Activated naive CD4-positive, alpha-beta T cell treated with Interleukin-2 at 50 U/mL for 16 hours (primary cell): ENCODE results near the gene ITPK1.

Source experiments
- DNase-seq: peaks from one replicate; pipeline ENCODE4 v3.0.0-alpha.2; 2020

Gene ITPK1

DNA sequence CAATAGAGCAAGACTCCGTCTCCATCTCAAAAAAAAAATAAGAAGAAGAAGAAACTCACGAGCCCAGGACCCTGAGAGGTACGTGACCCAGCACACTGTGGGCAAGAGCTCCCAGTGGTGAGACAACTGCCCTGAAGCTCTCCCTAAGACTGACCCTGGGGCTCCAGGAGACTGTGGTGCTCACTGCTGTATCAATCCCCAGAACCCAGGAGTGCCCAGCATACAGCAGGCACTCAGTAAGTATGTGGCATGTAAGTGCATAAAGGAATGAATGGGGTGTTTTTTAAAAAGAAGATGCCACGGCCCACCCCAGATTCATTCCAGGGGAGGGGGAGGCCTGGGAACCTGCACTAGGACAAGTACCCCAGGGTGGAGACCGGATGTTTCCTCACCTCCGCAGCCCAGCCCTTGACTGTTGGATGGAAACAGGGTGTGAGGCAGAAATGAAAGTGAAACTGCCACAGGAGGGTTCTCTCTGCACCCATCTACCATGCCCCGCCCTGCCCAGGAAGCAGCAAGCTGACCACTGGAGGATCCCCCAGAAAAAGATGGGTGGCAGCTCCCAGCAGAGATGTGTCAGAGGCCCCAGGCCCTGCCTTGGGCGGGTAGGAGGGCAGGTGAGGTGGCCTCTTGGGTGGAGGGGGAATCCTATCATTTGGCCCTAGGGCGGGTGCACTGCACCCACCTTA lies 12.2 kb downstream of the ITPK1 start:
- DNase-seq = peak; percentile 60

DNA sequence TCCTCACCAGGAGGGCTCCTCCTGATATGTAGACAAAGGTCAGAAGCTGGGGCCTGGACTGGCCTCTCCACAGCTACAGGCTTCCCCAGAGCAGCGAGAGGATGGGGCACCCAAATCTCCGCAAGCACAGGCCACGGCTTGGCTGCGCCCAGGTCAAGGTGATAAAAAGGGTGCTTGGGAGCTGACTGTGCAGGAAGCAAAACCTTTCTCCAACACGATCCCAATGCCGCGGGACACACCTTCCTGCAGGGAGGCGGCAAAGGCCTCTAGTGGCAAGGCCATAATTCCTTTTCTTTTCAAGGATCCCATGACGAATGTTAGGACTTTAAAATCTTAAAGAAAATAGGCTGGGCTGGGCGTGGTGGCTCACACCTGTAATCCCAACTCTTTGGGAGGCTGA lies 13.6 kb downstream of the ITPK1 start:
- no peak for DNase-seq

DNA sequence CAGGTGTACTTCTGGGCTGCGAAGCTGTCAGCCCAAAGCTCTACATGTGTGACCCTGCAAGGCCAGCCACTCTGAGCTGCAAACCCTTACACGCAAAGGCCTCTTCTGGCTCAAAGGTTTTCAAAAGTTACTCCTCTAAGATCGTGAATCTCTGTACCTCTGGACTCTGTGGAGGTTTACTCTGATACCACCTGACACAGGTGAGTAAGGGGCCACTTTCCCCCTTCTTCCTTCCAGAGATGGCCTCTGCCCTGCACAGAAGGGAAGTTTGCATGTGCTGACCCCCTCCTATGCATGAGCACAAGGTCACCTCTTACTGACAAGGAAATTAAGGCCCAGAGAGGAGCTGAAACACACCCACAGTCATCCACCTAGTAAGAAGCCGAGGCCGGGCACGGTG lies 14.5 kb downstream of the ITPK1 start:
- no peak for DNase-seq

DNA sequence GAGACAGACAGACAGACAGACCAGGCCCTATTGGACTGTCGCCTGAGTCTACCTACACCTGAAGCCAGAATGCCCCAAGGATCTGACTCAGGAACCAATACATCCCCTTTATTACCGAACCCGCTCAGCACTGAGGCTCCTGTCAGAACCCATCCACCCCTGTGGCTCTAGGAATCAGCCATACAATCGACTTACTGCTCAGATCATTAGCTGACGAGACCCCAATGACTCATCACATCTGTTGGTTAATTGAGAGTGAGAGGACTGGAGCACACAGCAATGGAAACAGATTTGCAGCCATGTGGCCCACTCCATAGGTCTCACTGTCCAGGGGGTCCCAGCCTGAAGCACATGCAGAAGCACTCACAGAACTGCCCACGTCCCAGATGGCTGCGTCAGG lies 15.2 kb downstream of the ITPK1 start:
- no peak for DNase-seq

DNA sequence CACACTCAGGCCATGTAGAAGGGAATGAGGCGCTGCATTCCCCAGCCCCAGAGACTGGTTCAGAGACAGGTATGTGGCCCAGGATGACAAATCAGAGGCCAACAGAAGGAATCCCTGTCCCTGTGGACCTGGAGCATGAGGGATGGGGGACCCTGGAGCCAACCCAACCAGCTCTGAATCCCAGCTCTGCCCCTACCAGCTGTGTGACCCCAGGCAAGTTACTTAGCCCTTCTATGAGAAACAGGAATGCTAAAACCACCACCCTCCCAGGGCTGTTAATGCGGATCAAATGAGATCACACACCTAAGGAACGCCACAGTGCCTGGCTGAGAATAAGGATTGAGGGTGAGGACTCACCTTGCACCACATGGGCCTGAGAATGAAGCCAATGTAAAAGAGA lies 15.6 kb downstream of the ITPK1 start:
- no peak for DNase-seq

DNA sequence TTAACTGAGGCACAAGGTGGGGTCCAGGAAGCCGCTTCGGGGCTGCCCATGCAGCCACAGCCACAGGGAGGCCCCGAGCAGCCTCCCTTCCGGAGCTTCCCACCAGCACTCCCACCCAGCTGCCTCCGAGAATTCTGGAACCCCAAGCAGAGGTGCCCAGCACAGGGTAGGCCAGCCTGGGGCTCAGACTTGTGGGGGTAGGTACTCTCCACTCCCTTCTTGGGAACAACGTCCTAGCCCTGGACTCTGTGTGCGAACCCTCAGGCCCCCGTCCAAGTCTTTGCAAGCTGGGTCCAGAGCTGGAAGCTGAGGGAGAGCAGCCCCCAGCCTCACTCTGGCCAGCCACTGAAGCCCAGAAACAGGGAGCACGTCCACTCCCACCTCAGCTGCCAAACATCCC lies 16.1 kb downstream of the ITPK1 start:
- DNase-seq = no peak

DNA sequence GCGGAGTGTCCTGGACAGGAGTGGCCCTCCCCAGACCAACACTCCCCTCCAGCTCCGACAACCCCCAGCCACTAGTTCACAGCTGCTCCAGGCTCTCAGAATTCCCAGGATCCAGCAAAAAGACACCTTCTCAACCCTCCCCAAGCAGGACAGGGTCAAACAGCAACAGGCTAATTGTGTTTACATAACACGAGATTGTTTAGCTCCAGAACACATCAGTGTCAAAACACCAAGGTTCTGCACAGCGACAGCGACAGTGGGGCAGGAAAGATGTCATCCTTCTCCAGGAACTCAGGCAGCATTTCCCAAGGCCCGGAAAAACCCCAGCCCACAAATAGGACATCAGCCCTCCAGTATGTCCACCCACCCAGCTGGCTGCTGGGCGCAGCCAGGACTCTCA lies 16.5 kb downstream of the ITPK1 start:
- no peak for DNase-seq

DNA sequence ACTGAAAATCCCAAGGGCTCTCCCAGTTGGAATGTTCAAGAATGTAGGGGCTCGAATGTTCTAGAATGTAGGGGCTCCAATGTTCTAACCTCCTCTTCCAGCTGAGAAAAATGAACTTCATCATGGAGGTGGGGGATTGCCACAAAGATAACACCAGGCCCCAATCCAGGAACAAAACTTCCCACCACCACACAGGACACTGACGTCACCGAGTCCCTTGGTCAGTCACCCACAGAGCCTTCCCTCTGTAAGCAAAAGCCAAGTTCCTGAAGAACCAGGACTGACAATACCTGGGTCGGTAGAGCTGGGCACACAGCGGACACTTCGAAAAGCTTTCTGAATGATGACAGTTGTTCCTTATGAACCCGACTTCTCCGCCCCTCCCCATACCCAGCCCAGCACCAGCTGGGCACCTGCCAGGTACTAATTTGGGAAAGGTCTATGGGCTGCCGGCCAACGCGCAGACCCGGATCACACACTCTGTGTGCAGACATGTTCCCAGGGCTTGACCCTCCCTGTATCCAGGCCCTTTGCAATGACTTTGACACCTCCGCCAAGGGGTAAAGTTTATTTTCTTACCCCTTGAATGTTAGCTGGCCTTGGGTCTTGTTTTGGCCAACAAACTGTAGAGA lies 18.9 kb downstream of the ITPK1 start:
- no peak for DNase-seq

DNA sequence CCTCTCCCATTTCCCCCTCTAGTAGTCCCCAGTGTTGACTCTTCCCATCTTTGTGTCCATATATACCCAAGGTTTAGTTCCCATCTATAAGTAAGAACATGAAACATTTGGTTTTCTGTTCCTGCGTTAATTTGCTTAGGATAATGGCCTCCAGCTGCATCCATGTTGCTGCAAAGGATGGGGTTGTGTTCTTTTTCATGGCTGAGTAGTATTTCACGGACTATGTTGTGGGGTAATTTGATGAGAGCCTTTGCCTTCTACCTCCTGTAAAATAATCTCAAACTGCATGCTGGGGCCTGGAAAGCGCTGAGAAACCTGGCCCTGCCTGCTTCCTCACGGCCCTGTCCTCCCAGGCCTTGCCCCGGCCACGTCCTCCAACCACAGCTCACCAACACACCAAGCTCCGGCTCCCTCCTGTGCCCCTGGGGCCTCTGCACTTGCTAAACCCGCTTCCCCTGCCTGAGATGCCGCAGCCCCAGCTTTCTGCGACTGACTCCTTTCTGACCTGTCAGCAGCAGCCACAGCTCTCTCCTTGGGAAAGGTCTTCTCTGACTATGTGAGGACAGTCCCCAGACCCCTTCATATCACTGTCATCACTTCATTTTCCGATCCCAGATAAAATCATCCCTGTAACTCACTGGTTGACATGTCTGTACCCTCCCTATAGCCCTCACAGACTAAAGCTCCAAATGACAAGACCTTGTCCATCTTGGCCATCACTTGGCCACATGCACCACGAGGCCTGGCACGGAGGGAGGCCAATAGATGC lies 19.8 kb downstream of the ITPK1 start:
- DNase-seq = no peak

DNA sequence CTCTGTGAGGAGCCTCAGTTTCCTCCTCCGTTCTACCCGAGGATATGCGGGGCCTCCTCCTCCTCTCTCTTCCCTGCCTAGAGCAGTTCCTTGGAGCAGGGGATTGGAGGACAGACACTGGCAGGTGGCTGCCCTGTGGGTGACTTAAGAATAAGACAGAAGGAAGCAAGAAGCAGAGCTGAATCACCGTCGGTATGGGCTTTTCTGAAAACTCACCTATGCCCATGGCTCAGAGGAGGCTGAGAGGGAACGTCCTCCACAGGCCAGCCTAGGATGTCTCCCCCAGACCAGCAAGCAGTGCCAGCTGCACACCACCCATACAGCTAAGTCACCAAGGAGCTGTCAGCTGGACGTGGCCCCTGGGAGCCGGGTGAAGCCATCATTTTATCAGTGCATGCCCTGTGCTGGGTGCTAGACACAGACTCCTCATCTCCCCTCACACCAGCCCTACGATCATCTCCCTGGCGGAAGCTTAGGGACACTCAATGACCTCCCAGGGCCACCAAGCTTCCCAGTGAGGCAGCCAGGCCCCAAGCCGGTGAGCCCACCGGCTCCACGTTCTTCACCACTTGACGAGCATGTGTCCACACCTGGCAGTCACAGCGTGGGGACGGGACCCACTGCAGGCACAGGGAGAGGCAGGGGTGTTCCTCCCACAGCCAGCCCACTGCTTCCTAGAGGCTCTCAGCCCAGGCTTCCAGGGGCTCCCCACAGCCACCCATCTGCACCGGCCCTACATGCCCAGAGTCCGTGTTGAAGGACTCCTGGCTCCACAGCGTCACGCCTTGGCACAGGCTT lies 21.4 kb downstream of the ITPK1 start:
- no peak for DNase-seq

DNA sequence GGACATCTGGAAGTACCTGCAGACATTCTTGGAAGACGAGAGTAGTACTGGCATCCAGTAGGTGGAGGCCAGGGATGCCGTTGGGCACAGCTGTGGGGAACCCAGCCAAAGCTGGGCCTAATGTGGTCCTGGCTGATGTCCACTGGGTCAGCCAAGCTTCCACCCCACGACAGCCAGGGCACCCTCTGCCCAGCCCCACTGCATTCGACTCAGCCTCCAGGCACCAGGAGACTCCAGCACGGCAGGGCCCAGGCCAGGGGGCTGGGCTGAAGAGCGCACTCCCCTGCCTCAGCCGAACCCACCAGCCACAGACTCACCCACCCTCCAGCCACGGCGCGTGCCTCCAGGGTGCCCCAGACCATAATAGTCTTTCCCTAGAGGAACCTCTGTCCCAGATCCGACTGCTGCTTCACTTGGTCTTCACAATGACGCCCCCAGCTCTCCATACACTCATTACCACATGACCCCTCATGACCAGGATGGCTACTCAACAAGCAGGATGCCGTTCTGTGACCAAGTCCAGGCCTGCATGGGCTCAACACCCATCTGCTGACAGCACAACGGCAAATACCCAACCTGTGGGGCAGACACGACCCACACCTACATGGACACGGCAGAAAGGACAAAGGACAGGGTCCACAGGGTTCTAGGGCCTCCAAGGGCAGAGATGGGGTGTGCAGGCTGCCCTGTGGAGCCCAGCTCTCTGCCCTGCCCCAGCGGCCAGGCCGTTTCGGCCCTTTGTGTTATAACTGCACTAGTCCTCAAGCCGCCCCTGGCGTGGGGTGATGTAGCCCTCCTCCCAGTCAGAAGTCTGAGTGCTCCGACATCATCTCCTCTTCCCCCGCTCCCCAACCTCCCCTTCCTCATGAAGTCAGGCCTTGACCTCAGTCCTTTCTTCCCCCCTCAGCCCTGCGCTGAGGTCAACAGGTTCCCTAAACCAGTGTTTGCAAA lies 22.8 kb downstream of the ITPK1 start:
- DNase-seq = no peak

DNA sequence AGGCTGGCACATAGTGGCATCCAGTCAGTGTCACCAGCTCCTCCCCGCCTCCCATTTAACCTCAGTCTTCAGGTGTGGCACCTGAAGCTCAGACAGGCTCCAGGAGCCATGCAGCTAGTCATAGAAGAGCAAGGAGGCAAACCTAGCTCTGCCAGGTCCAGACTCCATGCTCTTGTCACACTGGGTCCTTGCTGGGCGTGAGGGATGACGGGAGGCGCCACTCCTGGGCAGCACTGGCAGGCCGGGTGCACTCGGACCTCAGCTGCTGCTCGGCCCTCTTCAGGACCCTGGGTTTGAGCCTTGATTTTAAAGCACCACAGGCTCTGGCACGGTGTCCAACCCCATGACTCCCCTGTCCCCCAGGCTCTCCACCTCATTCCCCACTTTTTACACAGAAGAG lies 24.1 kb downstream of the ITPK1 start:
- no peak for DNase-seq

DNA sequence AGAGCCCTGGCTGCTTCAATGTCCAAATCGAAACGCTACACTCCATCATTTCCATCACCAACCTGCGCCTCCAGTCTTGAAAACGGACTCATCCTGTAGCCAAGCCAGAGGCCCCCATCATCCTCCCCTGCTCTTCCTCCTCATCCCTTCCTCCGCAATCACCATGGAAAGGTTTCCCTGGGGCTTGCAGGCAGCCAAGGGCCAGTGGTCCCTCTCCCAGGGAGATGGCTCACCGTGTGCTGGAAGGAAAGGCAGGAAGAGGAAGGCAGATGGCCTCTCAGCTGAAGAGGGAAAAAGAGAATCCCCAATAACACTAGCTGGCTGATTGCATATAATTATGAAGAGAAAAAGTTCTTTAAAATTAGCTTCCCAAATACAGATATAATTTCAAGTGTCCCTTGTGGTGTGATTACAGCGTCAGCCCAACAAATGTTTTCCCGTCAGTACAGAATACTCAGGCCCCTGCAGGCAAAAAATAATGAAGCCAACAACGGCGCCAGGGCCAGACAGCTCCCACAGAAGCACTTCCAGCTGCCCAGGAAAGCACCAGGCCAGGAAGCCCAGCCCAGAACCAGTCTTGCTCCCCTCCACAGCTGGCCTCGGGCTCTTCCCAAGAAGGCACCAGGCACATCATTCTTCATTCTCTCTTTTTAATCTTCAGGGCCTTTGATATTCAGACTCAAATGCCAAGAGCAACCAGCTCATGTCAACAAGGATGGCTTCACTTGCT lies 24.7 kb downstream of the ITPK1 start:
- no peak for DNase-seq

DNA sequence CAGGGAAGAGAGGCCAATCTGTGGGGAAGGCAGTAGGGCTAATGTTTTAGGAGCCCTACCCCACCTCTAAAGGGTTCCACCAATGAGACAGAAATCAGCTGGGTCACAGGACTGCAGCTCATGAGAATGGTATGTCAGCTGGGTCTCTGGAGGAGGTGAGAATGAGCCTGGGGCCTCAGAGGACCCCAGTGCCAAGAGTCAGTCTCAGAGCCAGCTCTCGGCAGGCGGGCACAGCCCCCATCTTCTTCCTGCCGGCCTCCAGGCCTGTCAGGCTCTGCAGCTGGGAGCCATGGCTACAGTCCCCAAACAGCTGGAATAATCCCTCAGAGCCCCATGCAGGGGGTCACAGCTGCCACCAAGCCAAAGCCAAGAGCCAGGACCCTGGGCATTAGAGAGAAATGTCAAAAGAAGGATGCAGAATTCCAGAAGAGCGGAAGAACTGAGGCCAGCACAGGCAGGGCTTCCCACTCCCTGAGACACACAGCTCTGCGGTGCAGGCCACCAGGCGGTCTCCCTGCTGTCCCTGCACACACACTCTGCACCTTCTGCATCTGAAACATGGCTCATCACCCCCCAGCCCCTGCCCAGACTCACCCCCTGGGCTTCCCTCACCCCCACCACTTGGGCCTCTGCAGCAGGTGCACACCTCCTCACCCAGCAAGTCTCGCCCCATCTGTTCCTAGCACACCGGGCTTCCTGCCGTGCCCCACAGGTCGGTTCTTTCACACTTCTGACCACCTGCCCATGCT lies 26.0 kb downstream of the ITPK1 start:
- DNase-seq = no peak

DNA sequence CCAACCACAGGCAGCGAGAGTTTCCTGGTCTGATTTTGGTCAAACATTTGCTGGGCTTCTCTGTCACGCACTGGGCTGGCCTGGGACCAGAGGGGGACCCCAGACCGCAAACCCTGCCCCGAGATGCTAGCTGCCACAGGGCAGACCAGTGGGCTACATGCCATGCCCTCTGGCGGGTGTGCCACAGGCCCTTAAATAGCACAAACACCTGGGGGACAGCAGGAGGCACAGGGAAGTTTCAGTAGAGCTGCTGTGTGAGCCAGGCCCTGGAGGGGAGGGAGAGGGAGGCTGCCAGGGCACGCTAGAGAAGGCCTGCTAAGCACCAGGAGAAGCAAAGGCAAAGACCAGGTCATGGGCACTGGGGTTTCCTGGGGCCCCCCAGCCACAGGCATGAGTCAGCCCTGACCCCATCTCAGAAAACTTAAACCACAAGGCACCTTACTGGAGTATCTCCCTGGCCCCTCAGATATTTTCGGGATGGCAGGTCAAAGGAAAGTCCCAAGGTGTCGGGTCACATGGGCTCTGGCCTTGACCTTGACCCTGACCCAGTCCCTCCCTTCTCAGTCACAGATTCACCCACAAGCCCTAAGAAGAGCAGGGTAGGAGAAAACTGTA lies 29.2 kb downstream of the ITPK1 start:
- DNase-seq = no peak

DNA sequence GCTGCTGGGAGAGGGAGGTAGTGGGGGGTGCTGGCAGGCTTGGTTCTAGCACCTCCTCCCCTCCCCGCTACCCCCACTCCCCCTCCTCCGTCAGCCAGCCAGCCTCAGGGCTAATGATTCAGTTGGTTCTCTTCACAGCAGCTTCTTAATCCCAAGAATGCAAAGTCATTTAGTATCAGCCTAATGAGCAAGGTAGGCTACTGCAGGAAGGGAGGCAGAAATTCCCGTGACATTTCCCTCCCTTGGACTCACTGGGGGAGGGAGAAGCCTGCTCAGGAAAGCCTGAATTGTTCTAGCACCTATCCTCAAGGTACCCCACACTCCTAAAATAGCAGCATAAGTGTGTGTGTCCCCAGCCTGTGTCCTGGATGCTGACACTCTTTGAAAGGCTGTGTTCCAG lies 29.8 kb downstream of the ITPK1 start:
- DNase-seq = no peak

DNA sequence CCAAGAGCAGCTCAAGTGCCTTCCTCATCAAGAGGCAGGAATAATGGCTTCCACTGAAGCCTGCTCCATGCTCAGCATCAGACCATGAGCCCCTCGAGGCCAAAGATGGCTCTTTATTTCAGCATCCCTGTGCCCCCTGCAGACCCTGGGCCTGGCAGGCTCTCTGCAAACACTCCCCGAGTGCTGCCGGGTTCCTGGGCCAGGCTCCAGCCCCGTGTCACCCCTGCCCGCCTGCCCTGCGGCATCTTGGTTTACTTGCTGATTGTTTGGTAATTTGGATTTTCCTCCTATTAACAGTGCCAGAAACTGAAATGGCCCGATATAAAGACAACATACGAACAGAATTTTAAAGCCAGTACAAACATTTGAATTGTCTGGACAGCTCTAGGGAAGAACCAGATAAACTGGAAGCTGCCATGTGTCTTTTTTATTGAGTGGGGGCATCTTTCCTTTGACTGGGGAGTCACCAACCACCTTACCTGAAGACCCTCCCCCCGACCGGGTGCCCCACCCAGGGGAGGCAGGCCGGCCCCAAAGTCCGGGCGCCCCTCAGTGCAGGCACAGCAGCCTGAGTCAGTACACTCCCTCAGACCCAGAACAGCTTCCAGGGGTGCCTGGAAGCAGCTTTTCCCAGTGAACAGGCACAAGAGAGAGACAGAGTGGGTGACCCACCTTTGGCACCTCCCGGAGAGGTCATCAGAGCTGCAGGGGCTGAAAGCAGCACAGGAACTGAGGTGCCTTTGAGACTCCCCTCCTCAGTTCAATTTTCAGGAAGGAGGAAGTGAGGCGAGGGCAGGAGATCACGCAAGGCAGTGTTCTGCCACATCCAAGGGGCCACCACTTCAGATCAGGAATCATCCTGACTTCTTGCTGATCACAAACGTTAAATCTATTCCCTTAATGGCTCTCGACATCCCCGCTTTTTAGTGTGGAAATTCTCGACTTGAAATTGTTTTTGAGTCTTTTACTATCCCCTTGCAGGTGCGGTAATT lies 30.6 kb downstream of the ITPK1 start:
- DNase-seq = no peak

DNA sequence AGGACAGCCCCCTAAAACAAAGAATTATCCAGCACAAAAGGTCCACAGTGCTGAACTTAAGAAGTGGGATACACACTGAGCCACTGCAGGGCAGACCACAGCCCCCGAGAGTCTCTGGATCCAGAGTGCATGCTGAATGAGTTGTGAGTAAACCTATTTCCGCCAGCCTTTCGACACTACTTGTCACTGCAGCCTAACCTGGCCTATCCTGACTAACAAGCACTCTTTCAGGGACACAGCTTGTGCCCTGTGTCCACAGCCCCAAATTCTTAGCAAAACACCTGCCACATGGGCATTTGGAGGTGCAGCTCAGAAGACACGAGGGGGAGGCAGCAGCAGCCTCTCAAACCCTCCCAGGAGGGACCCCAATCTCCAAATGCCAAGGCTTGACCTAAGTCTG lies 31.3 kb downstream of the ITPK1 start:
- no peak for DNase-seq

DNA sequence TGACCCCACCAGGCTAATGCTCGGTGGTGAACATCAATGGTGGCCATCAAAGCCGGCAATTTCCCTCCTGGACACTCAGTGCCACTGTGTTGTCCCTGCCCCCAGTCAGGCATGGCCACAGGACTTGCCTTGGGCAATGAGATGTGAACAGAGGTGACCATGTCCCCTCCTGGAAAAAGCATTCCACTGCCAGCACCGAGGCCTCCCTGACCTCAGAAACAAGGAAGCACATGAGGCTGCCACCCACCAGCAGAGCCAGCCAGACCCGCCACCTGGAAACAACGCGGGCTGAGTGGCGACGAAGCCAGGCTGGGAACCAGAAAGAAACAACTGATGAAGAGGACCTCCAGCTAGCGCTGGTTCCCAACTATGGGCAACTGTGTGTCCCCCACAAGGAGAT lies 31.8 kb downstream of the ITPK1 start:
- DNase-seq = no peak
